Astrocyte (in vitro differentiated cells and primary cell): ENCODE results near the gene CCDC110.

Source experiments
- EZH2 ChIP-seq: IDR thresholded peaks from 2 replicates; pipeline ENCODE4 v1.6.1; 2012; ENCODE audit warnings: mild to moderate bottlenecking, low read length, inconsistent platforms; ENCODE audit not compliant: insufficient read depth
- TF ChIP-seq, protein P1 (sequence below): IDR thresholded peaks from 2 replicates; pipeline ENCODE4 v1.5.1; 2011; ENCODE audit warnings: low read depth, mild to moderate bottlenecking, inconsistent platforms, low read length, moderate library complexity; ENCODE audit not compliant: insufficient read depth

DNA sequence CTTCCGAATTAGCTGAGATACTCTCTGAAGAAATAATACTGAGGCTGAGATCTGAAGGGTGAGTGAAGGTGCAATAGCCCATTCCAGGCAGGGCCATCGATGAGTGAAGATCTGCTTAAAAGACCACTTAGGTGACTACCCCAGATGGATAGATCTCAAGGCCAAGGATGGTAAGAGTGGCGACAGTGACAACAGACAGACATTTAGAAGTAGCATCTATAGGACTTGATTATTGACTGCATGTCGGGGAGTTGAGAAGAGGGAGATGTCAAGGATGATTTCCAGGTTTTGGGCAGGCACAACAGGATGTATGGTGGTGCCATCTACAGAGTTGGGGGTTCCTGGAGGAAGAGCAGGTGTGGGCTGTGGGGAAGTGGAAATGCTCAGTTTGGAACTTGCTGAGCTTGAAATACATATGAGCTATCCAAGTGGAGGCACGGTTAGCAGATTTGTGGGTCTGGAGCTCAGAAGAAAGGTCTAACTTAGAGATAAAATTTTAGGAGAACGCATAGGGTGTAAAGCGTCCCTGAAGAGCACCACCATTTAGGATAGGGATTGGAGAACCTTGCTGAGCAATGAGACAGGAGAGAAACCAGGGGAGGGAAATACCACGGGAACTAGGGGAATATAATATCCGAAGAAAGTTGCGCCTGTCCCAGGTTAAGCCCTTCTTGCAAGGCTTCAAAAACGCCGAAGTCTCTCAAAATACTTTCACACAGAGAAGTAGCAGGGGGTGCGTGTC, 46.5 kb downstream of the CCDC110 start:
- TF ChIP-seq, protein P1, sequence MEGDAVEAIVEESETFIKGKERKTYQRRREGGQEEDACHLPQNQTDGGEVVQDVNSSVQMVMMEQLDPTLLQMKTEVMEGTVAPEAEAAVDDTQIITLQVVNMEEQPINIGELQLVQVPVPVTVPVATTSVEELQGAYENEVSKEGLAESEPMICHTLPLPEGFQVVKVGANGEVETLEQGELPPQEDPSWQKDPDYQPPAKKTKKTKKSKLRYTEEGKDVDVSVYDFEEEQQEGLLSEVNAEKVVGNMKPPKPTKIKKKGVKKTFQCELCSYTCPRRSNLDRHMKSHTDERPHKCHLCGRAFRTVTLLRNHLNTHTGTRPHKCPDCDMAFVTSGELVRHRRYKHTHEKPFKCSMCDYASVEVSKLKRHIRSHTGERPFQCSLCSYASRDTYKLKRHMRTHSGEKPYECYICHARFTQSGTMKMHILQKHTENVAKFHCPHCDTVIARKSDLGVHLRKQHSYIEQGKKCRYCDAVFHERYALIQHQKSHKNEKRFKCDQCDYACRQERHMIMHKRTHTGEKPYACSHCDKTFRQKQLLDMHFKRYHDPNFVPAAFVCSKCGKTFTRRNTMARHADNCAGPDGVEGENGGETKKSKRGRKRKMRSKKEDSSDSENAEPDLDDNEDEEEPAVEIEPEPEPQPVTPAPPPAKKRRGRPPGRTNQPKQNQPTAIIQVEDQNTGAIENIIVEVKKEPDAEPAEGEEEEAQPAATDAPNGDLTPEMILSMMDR: no peak
- no peak for TF ChIP-seq EZH2
